GM19043 (cell line): ENCODE measurements around the gene AHI1.

Experiments
- ATAC-seq: cut with Tn5 transposase; IDR thresholded peaks from one replicate; pipeline ENCODE4 v1.9.1; 2021; ENCODE audit warnings: low read depth; ENCODE audit not compliant: unreplicated experiment

Gene AHI1

DNA sequence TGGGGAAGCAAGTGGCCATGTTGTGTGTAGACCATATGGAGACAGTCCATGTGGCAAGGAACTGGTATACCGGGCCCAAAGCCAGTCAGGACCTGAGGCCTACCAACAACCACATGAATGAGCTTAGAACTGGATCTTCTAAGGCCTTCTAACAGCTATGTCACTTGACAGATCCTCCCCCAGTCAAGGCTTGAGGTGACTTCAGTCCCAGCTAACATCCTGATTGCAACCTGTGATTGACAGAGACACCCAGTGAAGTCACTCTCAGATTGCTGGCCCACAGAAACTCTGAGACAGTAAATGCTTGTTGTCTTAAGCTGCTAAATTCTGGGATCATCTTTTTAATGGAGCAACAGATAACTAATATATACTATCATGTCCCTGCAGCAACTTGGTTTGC is 32.9 kb downstream of the AHI1 start:
- ATAC-seq, result peak; percentile 48

- ATAC-seq, result no peak
Observed at GRCh38 chr6:135461208-135461607, 36.3 kb downstream of the AHI1 start.

DNA sequence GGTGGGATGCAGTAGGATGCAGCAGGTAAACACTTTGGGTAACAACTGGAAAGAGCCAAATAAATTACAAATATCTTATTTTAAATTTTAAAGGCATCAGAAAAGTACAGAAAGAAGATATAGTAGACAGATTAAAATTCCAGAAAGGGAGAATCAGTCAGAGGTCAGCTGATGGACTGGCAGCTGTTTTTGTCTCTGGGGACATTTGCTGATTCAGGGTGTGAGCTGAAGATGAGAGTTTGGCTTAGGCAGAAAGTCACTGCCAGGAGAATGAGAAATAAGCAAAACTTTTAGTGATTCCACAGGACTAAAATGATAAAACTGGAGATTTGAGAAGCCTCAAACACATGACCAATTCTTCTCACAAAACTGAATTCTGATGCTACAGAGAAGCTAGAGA is 39.5 kb downstream of the AHI1 start:
- no peak for ATAC-seq

DNA sequence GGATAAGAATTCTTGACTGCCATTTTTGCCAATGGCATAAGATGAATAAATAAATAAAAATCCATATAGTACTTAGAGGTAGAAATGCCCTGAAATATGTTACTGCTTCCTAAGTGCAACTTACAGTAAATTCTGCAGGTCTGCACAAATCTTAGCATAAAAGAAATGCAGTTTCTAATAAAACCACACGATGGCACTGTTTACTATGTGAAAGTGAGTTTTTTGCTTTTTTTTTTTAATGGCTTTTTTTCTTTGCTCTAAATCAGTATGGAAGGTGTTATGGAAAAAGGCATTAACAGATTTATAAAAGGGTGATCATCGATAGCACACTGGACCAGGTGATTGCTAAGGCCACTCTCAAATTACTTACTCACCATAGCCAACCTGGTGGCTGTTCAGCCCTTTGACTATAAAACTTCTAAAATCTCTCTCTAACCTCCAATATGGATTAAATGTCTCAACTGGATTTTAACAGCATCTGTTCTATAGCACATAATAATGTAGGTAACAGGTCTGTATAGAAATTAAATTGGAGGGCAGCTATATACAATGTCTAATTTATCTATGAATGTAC is 45.8 kb downstream of the AHI1 start:
- ATAC-seq, result no peak

- peak; percentile 71 for ATAC-seq
Observed at GRCh38 chr6:135449246-135449645, 48.3 kb downstream of the AHI1 start.

DNA sequence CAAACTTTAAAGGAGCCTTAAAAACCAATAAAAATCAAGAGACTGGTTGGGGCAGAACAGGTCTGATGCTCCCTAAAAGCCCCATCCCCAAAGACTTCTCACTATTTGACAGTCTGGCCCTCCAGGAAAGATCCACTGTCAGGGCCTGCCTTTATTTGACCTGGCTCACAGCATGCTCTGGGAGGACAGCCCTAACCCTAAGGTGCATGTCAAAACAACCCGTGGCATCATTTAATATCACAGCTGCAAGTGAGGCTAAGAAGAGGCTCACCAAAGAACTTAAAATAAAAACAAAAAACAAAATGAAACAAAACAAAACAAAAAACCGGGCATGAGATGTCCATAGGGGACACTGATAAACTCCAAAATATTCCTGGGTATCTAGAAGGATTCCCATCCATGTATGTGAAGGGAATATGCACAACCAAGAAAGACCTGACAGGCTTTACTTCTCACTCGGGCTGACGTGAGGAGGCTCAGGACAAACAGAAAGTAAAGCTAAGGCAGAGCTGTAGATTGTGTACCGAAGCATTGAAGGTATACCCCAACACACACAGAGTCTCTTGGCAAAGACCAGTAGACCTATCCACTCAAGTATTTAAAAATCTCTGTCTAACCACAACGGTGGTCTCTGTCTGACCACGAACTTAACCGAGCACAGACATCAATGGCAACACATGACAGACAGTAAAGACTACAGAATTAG is 57.3 kb downstream of the AHI1 start:
- peak; percentile 53 for ATAC-seq

DNA sequence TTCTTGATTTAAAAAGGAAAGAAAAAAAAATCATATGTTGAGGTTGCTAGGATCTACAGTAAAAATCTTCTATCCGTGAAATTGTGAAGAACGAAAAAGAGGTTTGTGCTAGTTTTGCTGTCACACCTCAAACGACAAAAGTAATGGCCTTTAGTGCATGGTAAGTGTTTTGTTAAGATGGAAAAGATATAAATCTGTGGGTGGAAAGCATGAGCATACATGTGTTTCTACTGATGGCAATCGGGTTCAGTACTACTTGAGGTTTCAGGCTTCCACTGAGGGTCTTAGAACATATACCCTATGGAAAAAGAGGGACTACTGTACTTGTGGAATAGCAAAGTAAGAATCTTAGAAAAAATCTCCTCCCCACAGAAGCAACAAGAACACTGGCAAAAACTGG is 58.0 kb downstream of the AHI1 start:
- ATAC-seq, result no peak

DNA sequence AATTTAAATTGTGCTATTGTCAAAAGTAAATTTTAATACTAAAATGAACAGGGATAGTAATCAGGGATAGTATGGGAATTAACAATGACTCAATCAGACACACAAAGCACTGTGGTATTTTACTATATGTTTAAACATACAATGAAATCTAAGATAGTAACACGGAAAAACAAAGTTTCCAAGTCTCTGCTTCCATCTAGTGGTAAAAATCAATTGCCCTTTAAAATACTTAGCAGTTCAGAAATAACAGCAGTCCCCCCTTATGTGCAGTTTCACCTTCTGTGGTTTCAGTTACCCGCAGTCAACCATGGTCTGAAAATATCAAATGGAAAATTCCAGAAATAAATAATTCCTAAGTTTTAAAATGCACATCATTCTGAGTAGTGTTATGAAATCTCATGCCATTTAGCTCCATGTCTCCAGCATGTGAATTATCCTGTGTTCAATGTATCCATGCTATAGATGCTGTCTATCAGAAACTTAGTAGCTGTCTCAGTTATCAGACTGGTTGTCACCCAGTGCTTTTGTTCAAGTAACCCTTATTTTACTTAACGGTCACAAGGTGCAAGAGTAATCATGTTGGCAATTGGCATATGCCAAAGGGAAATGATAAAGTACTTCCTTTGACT is 58.5 kb downstream of the AHI1 start:
- peak; percentile 51 for ATAC-seq

DNA sequence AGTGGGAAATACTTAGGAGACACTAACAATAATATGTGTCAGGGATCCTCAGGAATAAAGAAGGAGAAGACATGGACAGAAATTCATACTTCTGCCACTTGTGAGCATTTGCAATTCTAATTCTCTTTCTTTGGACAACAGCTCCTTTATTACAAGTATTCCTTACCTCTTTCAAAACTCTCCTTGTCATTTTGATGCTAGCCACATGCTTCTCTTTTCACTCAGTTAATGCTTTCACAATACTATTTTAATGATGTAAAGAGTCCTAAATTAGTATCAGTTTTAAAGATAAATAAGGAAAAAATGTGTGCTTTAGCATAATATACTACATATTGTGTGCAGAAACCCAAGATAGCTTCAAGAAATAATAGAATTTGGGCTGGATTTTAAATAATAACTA is 62.5 kb downstream of the AHI1 start:
- no peak for ATAC-seq

DNA sequence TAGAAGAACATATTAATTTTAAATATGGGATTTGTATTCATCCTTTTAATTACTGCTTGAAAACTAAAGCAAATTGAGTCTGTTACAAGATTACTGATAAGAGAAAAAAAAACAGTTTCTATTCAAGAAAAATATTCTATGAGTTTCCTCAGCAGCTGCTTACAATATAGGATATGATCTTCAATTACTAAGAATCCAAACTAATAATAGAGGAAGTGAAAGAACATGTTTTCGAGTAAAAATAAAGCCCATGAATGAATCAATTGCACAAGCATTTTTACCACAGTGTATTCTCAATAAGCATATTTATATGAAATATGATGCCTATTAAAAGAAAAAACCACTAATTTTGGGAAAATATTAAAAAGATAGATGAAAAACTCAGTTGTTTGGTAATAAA is 63.4 kb downstream of the AHI1 start:
- no peak for ATAC-seq

DNA sequence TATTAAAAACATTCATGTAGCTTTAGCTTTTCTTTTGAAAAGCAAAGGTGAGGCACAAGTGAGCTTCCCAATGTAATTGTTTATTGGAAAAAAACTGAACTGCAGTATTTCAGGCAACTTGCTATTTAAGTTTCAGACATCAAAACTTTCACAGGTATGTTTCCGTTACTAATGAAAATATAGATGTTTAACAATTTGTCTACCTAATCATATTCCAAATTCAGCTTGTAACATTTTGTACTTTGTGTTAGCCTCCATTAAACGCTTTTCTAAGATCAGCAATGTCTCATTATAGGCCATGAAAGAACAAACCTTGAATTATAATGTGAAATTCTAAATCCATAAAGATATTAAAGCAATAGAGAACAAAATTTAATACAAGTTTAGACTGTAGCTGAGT is 69.5 kb downstream of the AHI1 start:
- ATAC-seq, result no peak

DNA sequence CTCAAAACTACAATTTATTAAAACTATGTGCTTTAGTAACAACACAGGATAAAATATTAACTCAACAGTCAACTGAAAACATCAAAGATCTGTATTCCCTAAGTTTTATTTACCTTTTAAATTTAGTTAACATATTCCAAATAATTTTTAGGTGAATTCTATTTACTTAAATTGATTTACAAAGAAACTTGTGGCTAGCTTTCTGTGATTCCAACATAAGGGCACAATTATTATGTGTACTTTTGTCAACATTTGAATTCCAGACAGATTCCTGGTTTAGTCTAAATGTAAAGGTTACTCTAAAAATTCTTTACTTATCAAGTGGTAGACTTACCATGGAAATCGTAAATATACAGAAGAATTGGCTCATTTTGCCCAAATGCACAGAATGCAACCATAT is 70.7 kb downstream of the AHI1 start:
- no peak for ATAC-seq

GRCh38 chr6:135424385-135424784 is 73.2 kb downstream of the AHI1 start:
- ATAC-seq, result no peak

GRCh38 chr6:135423649-135424128 is 73.9 kb downstream of the AHI1 start:
- peak; percentile 94 for ATAC-seq

- ATAC-seq, result no peak
Observed at GRCh38 chr6:135419162-135419561, 78.4 kb downstream of the AHI1 start.

- ATAC-seq, result no peak
Observed at GRCh38 chr6:135418040-135418760, 79.3 kb downstream of the AHI1 start.

GRCh38 chr6:135412761-135413160 is 84.8 kb downstream of the AHI1 start:
- no peak for ATAC-seq

DNA sequence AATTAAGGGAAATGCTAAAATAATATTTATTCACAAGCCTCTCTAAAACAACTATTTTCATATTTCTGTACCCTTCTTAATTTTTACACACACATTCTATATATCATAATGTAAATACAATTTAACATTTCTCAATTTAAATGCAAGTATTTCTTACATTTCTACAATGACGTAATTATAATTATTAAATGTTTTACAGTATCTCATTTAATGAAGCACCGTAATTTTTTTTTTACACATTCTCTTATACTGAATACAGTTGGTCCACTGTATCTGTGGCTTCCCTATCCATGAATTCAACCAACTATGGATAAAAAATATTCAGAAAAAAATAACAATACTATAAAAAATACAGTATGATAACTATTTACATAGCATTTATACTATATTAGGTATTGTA is 85.7 kb downstream of the AHI1 start:
- no peak for ATAC-seq

DNA sequence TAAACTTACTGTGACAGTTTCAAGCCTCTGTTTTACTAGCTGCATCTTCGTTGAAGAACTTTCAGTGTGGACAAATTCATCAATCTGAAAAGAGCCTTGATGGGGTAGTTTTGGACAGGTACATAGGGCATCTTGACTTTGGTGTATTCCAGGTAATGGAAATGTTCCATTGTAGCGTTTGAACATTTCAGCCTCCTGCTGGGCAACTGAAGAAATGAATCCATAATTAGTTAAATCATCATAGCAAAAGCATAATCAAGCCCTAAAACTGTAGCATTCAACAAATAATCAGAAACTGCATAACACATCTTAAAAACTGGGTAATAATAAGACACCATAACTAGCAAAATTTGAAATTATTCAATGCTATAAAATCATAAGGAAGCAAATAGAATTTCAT is 86.2 kb downstream of the AHI1 start:
- ATAC-seq, result no peak

DNA sequence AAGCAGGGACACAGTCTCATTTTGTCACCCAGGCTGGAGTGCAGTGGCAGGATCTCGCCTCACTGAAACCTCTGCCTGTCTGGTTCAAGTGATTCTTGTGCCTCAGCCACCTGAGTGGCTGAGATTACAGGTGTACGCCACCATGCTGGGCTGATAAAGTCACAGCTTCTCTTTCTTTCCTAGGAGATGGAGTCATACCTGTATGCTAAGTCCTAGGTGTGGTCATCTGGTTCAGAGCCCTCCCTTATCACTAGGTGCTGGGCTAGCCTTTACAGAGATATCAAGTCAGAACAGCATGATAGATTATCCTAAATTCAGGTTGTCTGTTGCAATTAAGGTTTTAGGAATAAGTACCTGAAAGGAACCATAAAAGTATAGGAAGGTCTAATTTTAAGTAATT is 86.7 kb downstream of the AHI1 start:
- no peak for ATAC-seq

GRCh38 chr6:135403584-135403983 is 94.0 kb downstream of the AHI1 start:
- no peak for ATAC-seq
